COLO668 (cell line): Measurements from ENCODE around the gene NLGN1.

Experiments
- DNase-seq: peaks from one replicate; lab custom pipeline; 2025; ENCODE audit not compliant: unreplicated experiment; lab: John Stamatoyannopoulos, UW

NLGN1 gene

DNA sequence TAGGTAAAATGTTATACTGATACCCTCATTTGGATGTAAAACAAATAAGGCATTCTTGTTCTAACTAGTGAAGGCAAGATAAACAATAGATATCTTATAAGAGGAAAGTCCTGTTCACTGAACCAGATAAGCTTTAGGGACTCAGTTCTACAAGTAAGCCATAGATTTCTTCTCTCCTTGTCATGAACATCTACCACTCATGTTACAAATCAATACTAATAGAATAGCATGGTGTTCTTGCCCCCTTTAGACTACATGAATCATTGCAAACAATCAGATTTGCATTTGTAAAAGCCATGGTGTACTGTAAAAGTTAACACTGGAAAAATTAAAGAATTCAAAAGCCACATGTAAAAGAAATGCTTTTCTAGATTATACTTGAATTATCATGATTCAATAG lies 500.1 kb downstream of the NLGN1 start:
- DNase-seq: no peak

DNA sequence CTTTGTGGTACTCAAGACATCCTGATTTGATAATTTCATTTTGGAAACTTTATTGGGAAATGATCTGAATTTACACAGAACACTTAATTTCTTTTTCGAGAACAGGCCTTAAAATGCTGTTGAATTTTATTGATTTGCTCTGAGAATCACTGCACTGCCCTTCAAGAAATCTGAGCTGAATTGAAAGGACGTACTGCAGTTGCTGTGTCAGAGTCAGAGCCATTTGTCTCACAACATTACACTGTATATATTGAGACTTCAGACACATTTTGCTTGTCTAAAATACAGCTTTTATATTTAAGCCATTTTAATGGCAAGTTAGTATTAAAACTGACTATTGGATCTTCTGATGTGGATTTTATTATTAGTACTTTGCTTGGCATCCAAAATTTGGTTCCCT lies 504.1 kb downstream of the NLGN1 start:
- no peak for DNase-seq

- DNase-seq: no peak
Observed at GRCh38 chr3:173902401-173902800, 504.9 kb downstream of the NLGN1 start.

DNA sequence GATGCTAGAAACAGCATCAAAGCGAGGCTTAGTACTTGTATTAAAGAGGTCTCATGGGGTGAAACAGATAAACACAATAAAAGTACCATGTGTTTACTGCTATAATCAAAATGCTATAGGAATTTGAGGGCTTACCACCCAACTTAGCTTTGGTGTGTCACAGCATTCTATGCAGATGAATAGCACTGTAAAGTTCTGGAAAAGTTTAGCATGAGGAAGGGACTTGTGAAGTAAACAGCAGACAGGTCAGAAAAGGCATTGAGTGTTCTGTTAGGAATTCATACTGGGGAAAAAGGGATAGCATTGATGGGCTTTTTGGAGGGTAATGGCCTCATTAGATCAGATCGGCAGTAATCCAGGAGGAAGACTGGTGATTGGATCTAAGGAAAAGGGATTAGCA lies 505.3 kb downstream of the NLGN1 start:
- DNase-seq: no peak

GRCh38 chr3:173905381-173905780 lies 507.8 kb downstream of the NLGN1 start:
- DNase-seq: no peak

DNA sequence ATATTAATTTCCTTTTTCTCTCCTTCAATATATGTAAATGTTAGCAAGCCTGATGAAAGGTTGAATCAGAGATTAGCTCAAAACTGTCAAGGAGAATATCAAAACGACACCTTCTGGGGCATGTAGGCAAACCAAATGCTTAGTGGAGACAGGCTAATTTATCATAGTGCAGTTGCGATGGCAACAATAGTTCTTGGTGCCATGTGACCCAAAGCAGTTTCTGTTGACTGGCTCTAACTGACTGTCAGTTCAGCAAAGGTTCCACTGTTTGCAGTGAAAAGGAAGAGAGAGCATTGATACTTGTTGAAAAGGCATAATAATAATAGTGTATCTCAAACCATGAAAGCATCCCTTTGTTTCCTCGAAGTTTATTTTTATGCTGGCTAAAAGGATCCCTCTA lies 513.9 kb downstream of the NLGN1 start:
- no peak for DNase-seq

DNA sequence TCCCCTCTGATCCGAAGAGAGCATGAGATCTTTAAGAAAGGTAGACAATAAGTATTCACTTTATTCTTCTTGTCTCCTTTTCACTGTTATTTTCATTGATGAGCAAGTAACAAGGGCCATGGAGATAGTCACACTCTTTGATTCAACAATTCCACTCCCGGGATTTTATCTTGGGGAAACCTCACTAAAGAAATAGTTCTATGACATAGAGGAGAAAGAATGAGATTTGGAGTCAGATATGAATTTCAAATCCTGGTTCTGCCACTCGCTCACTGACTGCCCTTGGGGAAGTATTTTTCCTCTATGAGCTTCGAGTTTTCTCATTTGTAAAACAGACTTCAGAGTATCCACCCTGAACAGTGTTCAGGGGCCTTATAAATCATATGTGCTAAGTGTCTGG lies 514.6 kb downstream of the NLGN1 start:
- no peak for DNase-seq

DNA sequence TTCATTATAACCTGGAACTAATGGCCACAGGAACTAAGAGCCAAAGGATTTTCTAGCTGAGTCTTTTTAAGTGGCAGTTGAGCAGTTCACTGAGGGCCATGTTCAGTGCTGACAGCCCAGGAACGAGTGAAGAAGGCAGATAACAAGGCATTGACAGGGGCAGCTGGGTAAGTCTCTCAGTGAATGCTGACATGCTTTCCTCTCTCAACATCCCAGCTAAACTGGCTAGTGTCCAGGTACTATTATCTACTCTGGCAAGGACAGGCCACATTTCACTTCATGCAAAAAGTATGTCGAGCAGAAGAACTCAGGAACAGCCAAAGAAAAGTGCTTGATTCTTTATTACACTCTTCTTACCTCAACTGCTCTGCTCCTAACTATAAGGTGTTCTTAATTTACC lies 515.9 kb downstream of the NLGN1 start:
- no peak for DNase-seq

GRCh38 chr3:173913974-173914421 lies 516.5 kb downstream of the NLGN1 start:
- no peak for DNase-seq

GRCh38 chr3:173916799-173917198 lies 519.3 kb downstream of the NLGN1 start:
- no peak for DNase-seq

- DNase-seq: no peak
Observed at GRCh38 chr3:173920386-173920785, 522.8 kb downstream of the NLGN1 start.

GRCh38 chr3:173921732-173922131 lies 524.2 kb downstream of the NLGN1 start:
- no peak for DNase-seq

GRCh38 chr3:173923204-173923603 lies 525.7 kb downstream of the NLGN1 start:
- DNase-seq: no peak

DNA sequence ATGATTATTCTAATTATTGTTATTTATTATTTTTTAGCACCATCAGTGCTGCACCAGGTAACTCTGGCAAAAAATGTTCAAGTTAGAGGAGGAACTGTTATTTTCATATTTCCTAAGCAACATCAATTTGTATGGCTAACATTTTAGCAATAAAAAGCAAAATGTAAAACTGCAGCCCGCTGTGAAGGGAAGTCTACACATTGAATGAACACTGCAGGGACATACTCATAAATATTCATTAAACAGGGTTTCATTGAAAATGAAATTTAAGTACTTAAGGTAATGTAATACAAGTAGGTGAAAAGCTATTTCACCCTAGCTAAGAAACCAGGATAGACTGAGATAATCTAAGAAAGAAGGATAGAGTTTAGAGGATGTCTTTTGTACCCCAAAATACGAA lies 532.7 kb downstream of the NLGN1 start:
- no peak for DNase-seq

- DNase-seq: peak; percentile 22
Observed at GRCh38 chr3:173932624-173933023, 535.1 kb downstream of the NLGN1 start.

- no peak for DNase-seq
Observed at GRCh38 chr3:173933113-173933512, 535.6 kb downstream of the NLGN1 start.

- no peak for DNase-seq
Observed at GRCh38 chr3:173936316-173936715, 538.8 kb downstream of the NLGN1 start.

DNA sequence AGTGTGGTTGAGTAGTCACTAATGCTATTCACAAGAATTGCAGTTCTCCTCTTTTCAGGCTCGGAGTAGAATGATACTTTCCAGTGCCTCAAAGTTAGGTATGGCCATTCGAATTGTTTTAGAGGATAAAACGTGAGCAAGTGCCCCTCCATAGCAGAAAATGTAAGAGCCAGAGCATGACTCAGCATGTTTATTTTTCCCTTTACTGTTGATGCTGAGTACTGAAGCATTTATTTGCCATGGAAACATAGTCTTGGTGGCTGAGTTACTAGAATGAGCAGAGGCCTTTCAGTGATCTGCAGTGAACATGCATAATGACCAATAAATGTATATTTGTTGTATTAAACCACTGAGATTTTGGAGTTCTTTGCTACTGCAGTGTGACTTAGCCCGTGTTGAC lies 540.6 kb downstream of the NLGN1 start:
- DNase-seq: no peak

DNA sequence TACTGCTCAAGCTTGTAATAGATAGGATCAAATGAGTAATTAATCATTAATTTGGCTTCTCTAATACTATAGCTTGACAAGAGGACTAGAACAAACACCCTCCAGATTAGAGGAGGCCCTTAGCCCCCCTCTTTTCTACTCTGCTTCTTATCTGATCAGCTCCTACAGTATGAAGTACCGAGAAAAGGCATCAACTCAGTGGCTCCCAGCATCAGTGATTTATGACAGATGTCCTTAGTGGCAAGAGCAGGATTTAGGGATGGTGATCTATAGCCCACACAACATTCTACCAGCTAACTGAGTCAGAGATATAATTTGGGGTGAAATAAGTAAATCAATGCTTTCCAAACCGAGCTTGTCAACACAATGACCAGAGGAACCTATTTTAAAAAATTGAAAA lies 541.1 kb downstream of the NLGN1 start:
- no peak for DNase-seq

DNA sequence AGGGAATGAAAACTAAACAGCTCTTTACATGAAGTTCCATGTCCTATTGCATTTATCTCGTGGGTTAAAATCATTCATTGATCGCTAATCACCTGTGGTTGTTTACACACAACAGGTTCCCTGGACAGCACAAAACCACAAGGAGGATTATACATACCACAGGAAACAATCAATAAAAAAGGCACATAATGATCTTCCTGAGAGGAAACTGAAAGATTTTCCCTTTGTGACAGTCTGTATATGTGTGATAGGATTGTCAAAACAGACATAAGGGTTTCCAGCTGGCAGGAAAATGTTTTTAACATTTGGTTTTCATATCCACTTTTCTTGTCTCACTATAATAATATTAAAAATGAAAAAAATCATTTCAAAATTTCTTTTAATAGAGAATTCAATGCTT lies 541.8 kb downstream of the NLGN1 start:
- DNase-seq: no peak

GRCh38 chr3:173943264-173943663 lies 545.7 kb downstream of the NLGN1 start:
- DNase-seq: no peak

- no peak for DNase-seq
Observed at GRCh38 chr3:173945170-173945569, 547.6 kb downstream of the NLGN1 start.

- no peak for DNase-seq
Observed at GRCh38 chr3:173945806-173946205, 548.3 kb downstream of the NLGN1 start.

DNA sequence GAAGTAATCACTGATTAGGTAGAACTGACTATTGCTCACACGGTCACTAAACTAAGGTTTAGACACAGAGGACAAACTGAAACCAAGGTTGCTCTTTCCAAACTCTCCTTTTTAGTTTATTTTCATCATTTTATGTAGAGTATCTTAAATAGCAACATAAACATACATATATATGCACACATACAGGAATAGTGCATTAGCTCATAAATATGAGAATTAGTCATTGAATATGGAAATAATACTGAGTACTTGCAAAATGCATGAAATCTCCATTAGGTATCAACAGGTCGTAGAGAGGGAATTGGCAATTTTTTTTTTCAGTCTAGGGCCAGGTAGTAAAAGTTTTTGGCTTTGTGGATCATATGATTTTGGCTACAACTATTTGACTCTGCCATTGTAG lies 557.1 kb downstream of the NLGN1 start:
- DNase-seq: no peak
